Measurements from ENCODE around the gene OMA1.

The OMA1 gene

GRCh38 chr1:58580186-58580585, 33.7 kb upstream of the OMA1 start:
- DNase-seq (no peak), ATAC-seq (no peak)
- Mint-ChIP-seq H3K9me3 (no peaks in the 10 kb centered on the region), H3K27ac (no peak overlapping the region), H3K4me3 (no peak overlapping the region), H3K4me1 (peaks cover 38% of the 10 kb centered on the region), H3K27me3 (peaks cover 50% of the 10 kb centered on the region), H3K36me3 (ENCODE audit: low read depth) (no peaks in the 10 kb centered on the region)

GRCh38 chr1:58577654-58578030, 31.1 kb upstream of the OMA1 start:
- Mint-ChIP-seq H3K9me3 (no peaks in the 10 kb centered on the region), H3K27me3 (peaks cover 56% of the 10 kb centered on the region)

GRCh38 chr1:58576727-58577653, 30.5 kb upstream of the OMA1 start, which contains the start of gene TACSTD2:
Gene TACSTD2 (minus strand): TSS chr1:58577252. CDS start chr1:58577156, 96 bp downstream.
- peak; percentile 8 for DNase-seq
- no peak for ATAC-seq
- Mint-ChIP-seq H3K36me3 (ENCODE audit: low read depth) (no peaks in the 10 kb centered on the region), H3K4me1 (peaks cover 39% of the 10 kb centered on the region), H3K4me3 (peak within 1 kb of the TSS; percentile 72), H3K27ac (peak within 1 kb of the TSS; percentile 42), H3K27me3 (peaks cover 56% of the 10 kb centered on the region), H3K9me3 (no peaks in the 10 kb centered on the region)

More at GRCh38 chr1:58577654-58578030, 31.1 kb upstream of the OMA1 start:
- peaks cover 39% of the 10 kb centered on the region for H3K4me1 Mint-ChIP-seq
- no peak for DNase-seq
- H3K36me3 Mint-ChIP-seq (ENCODE audit: low read depth), result no peaks in the 10 kb centered on the region
- no peak for ATAC-seq
- peak overlapping the region; percentile 31 for H3K4me3 Mint-ChIP-seq
- H3K27ac Mint-ChIP-seq, result no peak overlapping the region

GRCh38 chr1:58576325-58576726, 29.8 kb upstream of the OMA1 start:
- DNase-seq (peak; percentile 44), ATAC-seq (peak; percentile 18)
- no peaks in the 10 kb centered on the region for H3K9me3 Mint-ChIP-seq
- H3K4me3 Mint-ChIP-seq, result peak overlapping the region; percentile 72
- H3K27ac Mint-ChIP-seq, result peak overlapping the region; percentile 42
- no peaks in the 10 kb centered on the region for H3K36me3 Mint-ChIP-seq (ENCODE audit: low read depth)
- H3K4me1 Mint-ChIP-seq, result peaks cover 39% of the 10 kb centered on the region
- peaks cover 61% of the 10 kb centered on the region for H3K27me3 Mint-ChIP-seq

GRCh38 chr1:58575551-58576324, 29.2 kb upstream of the OMA1 start:
- peaks cover 60% of the 10 kb centered on the region for H3K27me3 Mint-ChIP-seq
- DNase-seq, result no peak
- no peak for ATAC-seq
- H3K9me3 Mint-ChIP-seq, result no peaks in the 10 kb centered on the region
- no peak overlapping the region for H3K27ac Mint-ChIP-seq
- peaks cover 39% of the 10 kb centered on the region for H3K4me1 Mint-ChIP-seq
- peak overlapping the region; percentile 72 for H3K4me3 Mint-ChIP-seq
- H3K36me3 Mint-ChIP-seq (ENCODE audit: low read depth), result no peaks in the 10 kb centered on the region

- Mint-ChIP-seq H3K4me3 (peak overlapping the region; percentile 9), H3K36me3 (ENCODE audit: low read depth) (no peaks in the 10 kb centered on the region)
- ATAC-seq, result no peak
Measured at GRCh38 chr1:58574816-58575215, 28.3 kb upstream of the OMA1 start.

GRCh38 chr1:58573705-58574591, 27.4 kb upstream of the OMA1 start:
- DNase-seq, result peak; percentile 5
- Mint-ChIP-seq H3K27me3 (peaks cover 61% of the 10 kb centered on the region), H3K4me1 (peaks cover 39% of the 10 kb centered on the region)

More at GRCh38 chr1:58574816-58575215, 28.3 kb upstream of the OMA1 start:
- Mint-ChIP-seq H3K27me3 (peaks cover 62% of the 10 kb centered on the region), H3K9me3 (no peaks in the 10 kb centered on the region), H3K4me1 (peaks cover 39% of the 10 kb centered on the region), H3K27ac (no peak overlapping the region)
- no peak for DNase-seq

GRCh38 chr1:58573138-58573537, 26.6 kb upstream of the OMA1 start:
- H3K4me3 Mint-ChIP-seq, result no peak overlapping the region
- ATAC-seq, result no peak

More at GRCh38 chr1:58573705-58574591, 27.4 kb upstream of the OMA1 start:
- no peaks in the 10 kb centered on the region for H3K9me3 Mint-ChIP-seq
- ATAC-seq, result peak; percentile 86
- no peaks in the 10 kb centered on the region for H3K36me3 Mint-ChIP-seq (ENCODE audit: low read depth)
- H3K27ac Mint-ChIP-seq, result no peak overlapping the region
- no peak overlapping the region for H3K4me3 Mint-ChIP-seq

GRCh38 chr1:58572690-58573089, 26.2 kb upstream of the OMA1 start:
- ATAC-seq (no peak), DNase-seq (no peak)
- Mint-ChIP-seq H3K27ac (no peak overlapping the region), H3K4me3 (no peak overlapping the region), H3K9me3 (no peaks in the 10 kb centered on the region), H3K36me3 (ENCODE audit: low read depth) (no peaks in the 10 kb centered on the region), H3K27me3 (peaks cover 56% of the 10 kb centered on the region), H3K4me1 (peaks cover 32% of the 10 kb centered on the region)

More at GRCh38 chr1:58573138-58573537, 26.6 kb upstream of the OMA1 start:
- no peaks in the 10 kb centered on the region for H3K9me3 Mint-ChIP-seq
- DNase-seq, result no peak
- H3K4me1 Mint-ChIP-seq, result peaks cover 36% of the 10 kb centered on the region
- peaks cover 60% of the 10 kb centered on the region for H3K27me3 Mint-ChIP-seq
- no peak overlapping the region for H3K27ac Mint-ChIP-seq
- H3K36me3 Mint-ChIP-seq (ENCODE audit: low read depth), result no peaks in the 10 kb centered on the region

- Mint-ChIP-seq H3K4me3 (no peak overlapping the region), H3K4me1 (peaks cover 26% of the 10 kb centered on the region), H3K27ac (no peak overlapping the region), H3K27me3 (peaks cover 57% of the 10 kb centered on the region), H3K36me3 (ENCODE audit: low read depth) (no peaks in the 10 kb centered on the region), H3K9me3 (no peaks in the 10 kb centered on the region)
- ATAC-seq (no peak), DNase-seq (no peak)
Measured at GRCh38 chr1:58571616-58572015, 25.1 kb upstream of the OMA1 start.

GRCh38 chr1:58570817-58571216, 24.3 kb upstream of the OMA1 start:
- H3K27me3 Mint-ChIP-seq, result peaks cover 52% of the 10 kb centered on the region
- peaks cover 19% of the 10 kb centered on the region for H3K4me1 Mint-ChIP-seq
- H3K9me3 Mint-ChIP-seq, result no peaks in the 10 kb centered on the region

GRCh38 chr1:58570094-58570493, 23.6 kb upstream of the OMA1 start:
- Mint-ChIP-seq H3K27ac (no peak overlapping the region), H3K4me3 (no peak overlapping the region), H3K9me3 (no peaks in the 10 kb centered on the region), H3K27me3 (peaks cover 49% of the 10 kb centered on the region), H3K36me3 (ENCODE audit: low read depth) (no peaks in the 10 kb centered on the region), H3K4me1 (peaks cover 16% of the 10 kb centered on the region)
- ATAC-seq, result no peak
- no peak for DNase-seq

More at GRCh38 chr1:58570817-58571216, 24.3 kb upstream of the OMA1 start:
- no peak overlapping the region for H3K4me3 Mint-ChIP-seq
- no peak overlapping the region for H3K27ac Mint-ChIP-seq
- no peak for ATAC-seq
- no peaks in the 10 kb centered on the region for H3K36me3 Mint-ChIP-seq (ENCODE audit: low read depth)
- DNase-seq, result no peak

- no peaks in the 10 kb centered on the region for H3K36me3 Mint-ChIP-seq (ENCODE audit: low read depth)
- no peak for DNase-seq
- H3K9me3 Mint-ChIP-seq, result no peaks in the 10 kb centered on the region
- H3K27me3 Mint-ChIP-seq, result peaks cover 39% of the 10 kb centered on the region
- peaks cover 12% of the 10 kb centered on the region for H3K4me1 Mint-ChIP-seq
- no peak overlapping the region for H3K27ac Mint-ChIP-seq
- H3K4me3 Mint-ChIP-seq, result no peak overlapping the region
- ATAC-seq, result no peak
Measured at GRCh38 chr1:58568911-58569310, 22.4 kb upstream of the OMA1 start.
